Natural killer cell treated with Interleukin-12 subunit alpha and Interleukin-12 subunit beta and Interleukin-15 and Interleukin-18, amount 100 ng/mL, for 72 hours (primary cell): ENCODE results near the gene HCFC1. TPM values are rescaled to one million over a fixed set of nuclear protein-coding genes. Genes with fewer than 3 reads are reported as not detected.

Experiments used
- ATAC-seq, 2 donors: fragments of 150-1000 bp; cut with Tn5 transposase in 1 of 2; sonication (Bioruptor Pico), chemical (Tn5 transposase) in 1 of 2; 2 replicates each; pipeline ENCODE4 v1.10.0; 2021
- DNase-seq: peaks from one replicate; pipeline ENCODE4 v3.0.0; 2022; ENCODE audit warnings: low spot score
- H3K27ac Mint-ChIP-seq, 2 donors: 1 replicate in 1 of 2; 2 replicates in 1 of 2; pipeline ENCODE4 v1.8.0; 2022; ENCODE audit warnings: mixed read lengths in 2 of 2, mild to moderate bottlenecking in 1 of 2, moderate library complexity in 1 of 2
- H3K27me3 Mint-ChIP-seq, 2 donors: 1 replicate in 1 of 2; 2 replicates in 1 of 2; pipeline ENCODE4 v1.8.0; 2022; ENCODE audit warnings: mixed read lengths in 2 of 2
- H3K36me3 Mint-ChIP-seq: one replicate; pipeline ENCODE4 v1.8.0; 2022; ENCODE audit warnings: mixed read lengths
- H3K4me1 Mint-ChIP-seq, 2 donors: 1 replicate in 1 of 2; 2 replicates in 1 of 2; pipeline ENCODE4 v1.8.0; 2022; ENCODE audit warnings: low read depth in 2 of 2, mixed read lengths in 2 of 2, mild to moderate bottlenecking in 1 of 2
- H3K4me3 Mint-ChIP-seq: one replicate; pipeline ENCODE4 v1.8.0; 2022; ENCODE audit warnings: mixed read lengths
- H3K9me3 Mint-ChIP-seq: 2 replicates; pipeline ENCODE4 v1.8.0; 2022; ENCODE audit warnings: mixed read lengths
- total RNA-seq, 2 donors: library from RNA; stranded (reverse); gene quantifications; one replicate each; pipeline ENCODE4 v1.2.3, GENCODE V29; 2022

Gene HCFC1
- total RNA-seq, 2 donors from 2014 or later = 105 to 131 TPM

- Mint-ChIP-seq H3K4me1 (peaks cover 22 to 30% of the 10 kb centered on the region in 2 donors), H3K27ac (peak overlapping the region; percentile 94 to 96), H3K27me3 (no peaks in the 10 kb centered on the region), H3K9me3 (no peaks in the 10 kb centered on the region), H3K4me3 (peak overlapping the region; percentile 97), H3K36me3 (peaks cover 9% of the 10 kb centered on the region)
- ATAC-seq (no peak), DNase-seq (no peak)
These were observed 5.3 kb downstream of the HCFC1 start for GRCh38 chrX:153966283-153966688.

GRCh38 chrX:153965406-153965805, 6.2 kb downstream of the HCFC1 start:
- peak overlapping the region in 1 of 2 donors; percentile 94 for H3K27ac Mint-ChIP-seq
- no peaks in the 10 kb centered on the region for H3K27me3 Mint-ChIP-seq
- DNase-seq (no peak), ATAC-seq (no peak)
- no peaks in the 10 kb centered on the region for H3K9me3 Mint-ChIP-seq
- no peak overlapping the region for H3K4me3 Mint-ChIP-seq
- H3K36me3 Mint-ChIP-seq = peaks cover 9% of the 10 kb centered on the region
- peaks cover 22 to 30% of the 10 kb centered on the region in 2 donors for H3K4me1 Mint-ChIP-seq

GRCh38 chrX:153964105-153964504, 7.5 kb downstream of the HCFC1 start:
- ATAC-seq (no peak), DNase-seq (no peak)
- Mint-ChIP-seq H3K36me3 (peaks cover 9% of the 10 kb centered on the region), H3K9me3 (no peaks in the 10 kb centered on the region), H3K4me3 (no peak overlapping the region), H3K4me1 (peaks cover 22 to 27% of the 10 kb centered on the region in 2 donors), H3K27ac (no peak overlapping the region), H3K27me3 (no peaks in the 10 kb centered on the region)

- DNase-seq = no peak
- ATAC-seq = no peak
- Mint-ChIP-seq H3K27me3 (no peaks in the 10 kb centered on the region), H3K36me3 (peaks cover 9% of the 10 kb centered on the region), H3K4me3 (no peak overlapping the region), H3K27ac (no peak overlapping the region), H3K4me1 (peaks cover 22 to 27% of the 10 kb centered on the region in 2 donors), H3K9me3 (no peaks in the 10 kb centered on the region)
These were observed 8.1 kb downstream of the HCFC1 start for GRCh38 chrX:153963546-153963945.

- Mint-ChIP-seq H3K4me1 (peaks cover 4 to 9% of the 10 kb centered on the region in 2 donors), H3K36me3 (no peaks in the 10 kb centered on the region), H3K27me3 (no peaks in the 10 kb centered on the region), H3K9me3 (no peaks in the 10 kb centered on the region), H3K27ac (no peak overlapping the region), H3K4me3 (no peak overlapping the region)
- ATAC-seq = no peak
- DNase-seq = no peak
These were observed 10.3 kb downstream of the HCFC1 start for GRCh38 chrX:153961292-153961691.

- H3K27ac Mint-ChIP-seq = no peak overlapping the region
- H3K4me1 Mint-ChIP-seq = peaks cover 0 to 4% of the 10 kb centered on the region in 2 donors
- no peak overlapping the region for H3K4me3 Mint-ChIP-seq
- H3K27me3 Mint-ChIP-seq = no peaks in the 10 kb centered on the region
- ATAC-seq (no peak), DNase-seq (no peak)
- H3K9me3 Mint-ChIP-seq = no peaks in the 10 kb centered on the region
- no peaks in the 10 kb centered on the region for H3K36me3 Mint-ChIP-seq
These were observed 10.8 kb downstream of the HCFC1 start for GRCh38 chrX:153960786-153961185.

- Mint-ChIP-seq H3K4me3 (no peak overlapping the region), H3K4me1 (no peaks in the 10 kb centered on the region), H3K9me3 (no peaks in the 10 kb centered on the region), H3K27ac (no peak overlapping the region), H3K27me3 (no peaks in the 10 kb centered on the region), H3K36me3 (no peaks in the 10 kb centered on the region)
- no peak for ATAC-seq
- no peak for DNase-seq
These were observed 11.5 kb downstream of the HCFC1 start for GRCh38 chrX:153960077-153960476.

GRCh38 chrX:153959649-153960048, 12.0 kb downstream of the HCFC1 start:
- no peak overlapping the region for H3K27ac Mint-ChIP-seq
- ATAC-seq = no peak

GRCh38 chrX:153958605-153959004, 13.0 kb downstream of the HCFC1 start:
- Mint-ChIP-seq H3K27ac (no peak overlapping the region), H3K36me3 (no peaks in the 10 kb centered on the region), H3K27me3 (no peaks in the 10 kb centered on the region), H3K9me3 (no peaks in the 10 kb centered on the region), H3K4me3 (no peak overlapping the region), H3K4me1 (no peaks in the 10 kb centered on the region)
- DNase-seq = no peak
- no peak for ATAC-seq

More at GRCh38 chrX:153959649-153960048, 12.0 kb downstream of the HCFC1 start:
- Mint-ChIP-seq H3K9me3 (no peaks in the 10 kb centered on the region), H3K36me3 (no peaks in the 10 kb centered on the region), H3K4me1 (no peaks in the 10 kb centered on the region), H3K27me3 (no peaks in the 10 kb centered on the region), H3K4me3 (no peak overlapping the region)
- no peak for DNase-seq

GRCh38 chrX:153957224-153957623, 14.4 kb downstream of the HCFC1 start:
- Mint-ChIP-seq H3K27me3 (no peaks in the 10 kb centered on the region), H3K9me3 (no peaks in the 10 kb centered on the region), H3K27ac (no peak overlapping the region), H3K4me1 (peaks cover 0 to 3% of the 10 kb centered on the region in 2 donors), H3K4me3 (no peak overlapping the region), H3K36me3 (no peaks in the 10 kb centered on the region)
- no peak for DNase-seq
- no peak for ATAC-seq

- ATAC-seq = no peak
- DNase-seq = no peak
- Mint-ChIP-seq H3K27ac (no peak overlapping the region), H3K27me3 (no peaks in the 10 kb centered on the region), H3K36me3 (no peaks in the 10 kb centered on the region), H3K9me3 (no peaks in the 10 kb centered on the region), H3K4me3 (no peak overlapping the region), H3K4me1 (peaks cover 0 to 3% of the 10 kb centered on the region in 2 donors)
These were observed 15.3 kb downstream of the HCFC1 start for GRCh38 chrX:153956044-153956907.

GRCh38 chrX:153955228-153955732, 16.3 kb downstream of the HCFC1 start:
- H3K9me3 Mint-ChIP-seq = no peaks in the 10 kb centered on the region
- H3K36me3 Mint-ChIP-seq = no peaks in the 10 kb centered on the region
- H3K27ac Mint-ChIP-seq = no peak overlapping the region
- no peaks in the 10 kb centered on the region for H3K27me3 Mint-ChIP-seq
- DNase-seq (no peak), ATAC-seq (no peak)
- peaks cover 0 to 3% of the 10 kb centered on the region in 2 donors for H3K4me1 Mint-ChIP-seq
- H3K4me3 Mint-ChIP-seq = no peak overlapping the region

GRCh38 chrX:153954558-153955227, 16.9 kb downstream of the HCFC1 start:
- no peak for DNase-seq
- no peak overlapping the region for H3K27ac Mint-ChIP-seq
- no peaks in the 10 kb centered on the region for H3K36me3 Mint-ChIP-seq
- no peak overlapping the region for H3K4me3 Mint-ChIP-seq
- no peak for ATAC-seq
- H3K9me3 Mint-ChIP-seq = no peaks in the 10 kb centered on the region
- peaks cover 0 to 3% of the 10 kb centered on the region in 2 donors for H3K4me1 Mint-ChIP-seq
- no peaks in the 10 kb centered on the region for H3K27me3 Mint-ChIP-seq
